HL-60/S4 treated with phorbol 12-myristate 13-acetate at 8.2 ng/mL for 4 days and 3 days (cell line): ENCODE results near the gene NT5DC4.
"Not testable (repeated sequence)": the region's sequence is repeated elsewhere in the genome, so short reads cannot be mapped to it uniquely, and the experiment has no call there.

Experiments
- in situ Hi-C: fragments of 300-500 bp; cut with MboI; formaldehyde crosslinking; loops from 2 replicates; pipeline ENCODE4 v1.15.0; 2022; ENCODE audit warnings: low sequenced_read_pairs

Gene NT5DC4

DNA sequence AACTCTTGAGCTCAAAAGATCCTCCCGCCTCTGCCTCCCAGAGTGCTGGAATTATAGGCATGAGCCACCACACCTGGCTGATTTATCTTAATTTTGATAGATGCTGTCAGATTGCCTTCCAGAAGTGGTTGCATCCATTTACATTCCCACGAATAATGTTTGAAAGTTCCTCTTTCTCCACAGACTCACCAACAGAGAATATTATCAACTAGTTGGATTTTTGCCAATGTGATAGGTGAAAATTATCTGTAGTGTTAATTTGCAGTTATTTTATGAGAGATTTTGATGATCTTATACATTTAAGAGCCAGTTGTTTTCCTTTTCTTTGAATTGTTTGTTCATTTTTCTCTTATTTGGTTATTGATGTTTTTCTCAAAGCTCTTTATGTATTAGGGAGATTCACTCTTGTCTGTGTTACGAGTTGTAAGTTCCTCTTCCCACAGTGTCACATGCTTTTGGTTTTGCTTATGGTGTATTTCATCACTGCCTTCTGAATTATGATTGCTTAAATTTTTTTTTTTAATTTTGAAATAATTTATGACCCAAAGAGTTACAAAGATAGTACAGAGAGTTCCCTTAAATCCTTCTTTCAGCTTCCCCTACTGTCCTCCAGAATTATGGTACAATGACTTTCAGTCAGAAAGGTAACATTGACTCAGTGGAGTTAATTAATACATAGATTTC is 20.7 kb upstream of the NT5DC4 start:
- in situ Hi-C loops: no loop called here

DNA sequence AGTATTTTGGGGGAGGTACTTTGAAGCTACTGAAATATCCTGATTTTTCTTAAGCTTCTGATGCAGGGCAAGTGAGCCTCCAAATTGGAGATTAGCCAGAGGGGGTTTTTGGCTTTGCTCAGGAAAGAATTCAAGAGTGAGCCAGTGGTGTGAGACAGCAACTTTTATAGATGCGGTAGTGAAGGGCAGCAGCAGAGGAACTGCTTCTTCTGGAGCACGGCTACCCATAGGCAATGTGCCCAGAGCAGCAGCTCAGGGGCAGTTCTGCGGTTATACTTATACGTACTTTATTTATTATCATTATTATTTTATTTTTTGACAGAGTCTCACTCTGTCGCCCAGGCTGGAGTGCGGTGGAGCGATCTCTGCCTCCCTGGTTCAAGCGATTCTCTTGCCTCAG is 19.8 kb upstream of the NT5DC4 start:
- in situ Hi-C loops: no loop called here

DNA sequence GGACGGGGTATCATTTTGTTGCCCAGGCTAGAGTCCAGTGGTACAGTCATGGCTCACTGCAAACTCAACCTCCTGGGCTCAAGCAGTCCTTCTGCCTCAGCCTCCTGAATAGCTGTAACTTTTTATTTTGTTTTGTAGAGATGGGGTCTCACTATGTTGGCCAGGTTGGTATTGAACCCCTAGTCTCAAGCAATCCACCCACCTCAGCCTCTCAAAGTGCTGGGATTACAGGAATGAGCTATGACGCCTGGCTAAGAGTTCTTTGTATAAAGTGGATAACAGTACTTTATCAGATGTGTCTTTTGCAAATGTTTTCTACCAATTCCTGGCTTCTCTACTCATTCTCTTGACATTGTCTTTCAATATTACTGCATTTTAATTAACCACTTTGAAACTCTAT is 17.1 kb upstream of the NT5DC4 start:
- in situ Hi-C loops: no loop called here

DNA sequence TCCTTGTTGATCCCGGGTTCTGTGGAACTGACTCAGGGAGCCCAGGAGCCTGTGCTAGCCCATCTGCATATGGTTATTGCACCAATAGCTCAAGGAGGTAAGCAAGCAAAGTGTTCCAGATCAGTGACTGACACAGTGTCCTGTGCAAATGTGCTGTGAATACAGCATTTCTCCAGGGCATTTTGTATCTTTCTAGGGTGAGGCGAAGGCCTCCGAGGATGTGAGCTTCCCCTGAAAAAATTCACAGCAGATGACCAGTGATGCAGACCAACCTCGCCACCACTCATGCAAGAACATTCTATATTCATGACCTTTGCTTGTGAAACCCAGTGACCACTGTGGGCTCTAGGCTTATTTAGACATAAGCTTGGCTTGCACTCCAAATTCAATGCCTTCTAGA is 15.2 kb upstream of the NT5DC4 start:
- in situ Hi-C loops: no loop called here

DNA sequence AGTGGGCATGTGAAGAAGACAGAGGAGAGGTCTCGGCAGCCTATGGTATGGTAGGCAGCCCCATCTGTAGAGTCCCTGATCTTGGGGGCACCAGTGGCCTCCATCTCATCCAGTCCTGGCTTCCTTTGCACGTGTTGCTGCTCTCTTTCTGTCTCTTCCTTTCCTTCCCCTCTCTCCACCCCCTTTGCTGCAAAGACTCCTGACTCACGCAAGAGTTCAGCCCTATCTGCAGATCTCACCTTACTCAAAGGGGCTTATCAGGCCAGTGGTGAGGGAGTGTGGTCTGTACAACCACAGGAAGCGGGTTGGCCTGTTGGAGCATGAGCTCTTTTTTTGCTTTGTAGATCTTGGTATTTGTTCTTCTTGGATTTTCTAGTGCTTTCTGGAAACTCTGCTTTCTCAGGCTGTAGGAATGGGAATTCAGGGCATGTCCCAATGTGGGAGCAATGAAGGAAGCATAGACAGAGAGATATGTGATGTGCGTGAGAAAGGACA is 14.6 kb upstream of the NT5DC4 start:
- in situ Hi-C loops: no loop called here

DNA sequence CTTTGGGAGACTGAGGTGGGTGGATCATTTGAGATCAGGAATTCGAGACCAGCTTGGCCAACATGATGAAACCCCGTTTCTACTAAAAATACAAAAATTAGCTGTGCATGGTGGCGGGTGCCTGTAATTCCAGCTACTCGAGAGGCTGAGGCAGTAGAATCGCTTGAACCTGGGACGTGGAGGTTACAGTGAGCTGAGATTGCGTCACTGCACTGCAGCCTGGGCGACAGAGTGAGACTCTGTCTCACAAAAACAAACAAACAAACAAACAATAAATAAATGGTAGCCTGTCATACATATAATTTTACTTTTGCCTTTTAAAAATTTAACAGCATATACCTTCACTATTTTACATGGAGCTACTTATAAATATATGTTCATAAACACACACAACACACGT is 13.9 kb upstream of the NT5DC4 start:
- in situ Hi-C loops: not testable (repeated sequence)

DNA sequence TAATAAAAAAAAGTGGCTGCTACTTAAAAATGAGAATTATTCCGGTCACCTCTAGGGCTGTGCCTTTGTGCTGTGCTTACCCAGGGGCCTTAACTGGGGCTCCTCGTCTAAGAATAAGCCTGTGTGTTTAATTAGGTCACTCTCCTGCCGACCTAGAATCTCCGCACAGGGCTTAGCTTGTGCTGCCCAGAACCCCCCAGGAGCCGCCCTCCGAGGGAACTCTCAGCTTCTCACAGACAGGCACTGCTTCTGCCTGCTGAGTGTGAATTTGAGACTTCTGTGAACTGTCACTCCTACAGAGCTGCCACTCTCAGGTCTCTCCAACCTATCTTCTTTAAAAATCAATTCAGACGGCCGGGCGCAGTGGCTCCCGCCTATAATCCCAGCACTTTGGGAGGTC is 11.9 kb upstream of the NT5DC4 start:
- in situ Hi-C loops: no loop called here

DNA sequence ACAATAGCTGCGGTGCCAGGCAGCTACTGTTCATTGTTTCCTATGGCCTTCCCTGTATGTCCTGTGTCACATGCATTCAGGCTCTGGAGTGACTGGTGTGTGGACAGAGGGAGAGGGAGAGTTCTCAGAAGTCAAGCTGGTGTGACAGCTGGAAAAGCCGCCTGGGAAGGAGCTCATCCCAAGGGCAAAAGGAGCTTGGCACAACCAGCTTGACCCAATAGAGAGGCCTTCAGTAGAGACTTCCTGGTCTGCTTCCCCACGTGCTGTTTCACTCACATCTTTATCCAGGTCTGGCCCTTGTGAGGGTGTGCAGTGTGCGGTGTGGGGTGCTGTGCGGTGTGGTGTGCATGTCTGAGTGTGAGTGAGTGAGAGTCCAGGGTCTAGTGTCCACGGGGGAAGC is 11.1 kb upstream of the NT5DC4 start:
- in situ Hi-C loops: no loop called here

DNA sequence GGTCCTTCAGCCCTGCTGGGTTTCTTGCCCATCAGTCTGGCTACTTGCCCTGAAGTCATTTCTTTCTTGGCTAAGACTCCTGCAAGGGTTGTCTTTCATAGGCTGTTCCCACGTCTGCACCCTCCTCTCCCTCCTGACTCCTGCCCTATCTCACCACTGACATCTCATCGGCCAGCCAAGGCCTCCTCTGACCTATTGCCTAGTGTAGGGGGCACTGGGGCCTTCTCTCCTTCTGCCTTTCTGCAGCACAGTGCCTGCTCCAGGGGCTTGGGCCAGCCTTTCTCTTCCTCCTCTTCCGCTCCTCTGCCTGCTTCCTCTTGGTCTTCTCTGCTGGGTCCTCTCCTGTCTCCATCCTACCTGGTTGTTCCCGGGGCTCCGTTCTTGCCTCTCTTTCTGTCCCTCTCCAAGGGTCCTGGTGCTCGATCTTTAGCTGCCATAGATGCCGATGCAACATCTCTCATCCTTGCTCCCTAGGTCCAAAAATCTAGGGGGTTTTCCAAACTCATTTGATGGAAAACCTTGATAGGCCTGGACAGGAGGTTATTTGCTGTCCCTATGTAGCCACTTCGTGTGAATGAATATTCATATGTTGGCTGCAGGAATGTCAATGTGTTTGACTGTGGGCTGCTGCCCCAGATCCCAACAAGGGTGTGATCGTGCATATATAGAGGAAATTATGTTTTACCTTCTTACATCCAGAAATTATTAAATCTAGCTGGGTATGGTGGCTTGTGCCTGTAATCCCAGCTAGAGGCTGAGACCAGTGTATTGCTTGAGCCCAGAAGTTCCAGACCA is 9.7 kb upstream of the NT5DC4 start:
- in situ Hi-C loops: no loop called here

DNA sequence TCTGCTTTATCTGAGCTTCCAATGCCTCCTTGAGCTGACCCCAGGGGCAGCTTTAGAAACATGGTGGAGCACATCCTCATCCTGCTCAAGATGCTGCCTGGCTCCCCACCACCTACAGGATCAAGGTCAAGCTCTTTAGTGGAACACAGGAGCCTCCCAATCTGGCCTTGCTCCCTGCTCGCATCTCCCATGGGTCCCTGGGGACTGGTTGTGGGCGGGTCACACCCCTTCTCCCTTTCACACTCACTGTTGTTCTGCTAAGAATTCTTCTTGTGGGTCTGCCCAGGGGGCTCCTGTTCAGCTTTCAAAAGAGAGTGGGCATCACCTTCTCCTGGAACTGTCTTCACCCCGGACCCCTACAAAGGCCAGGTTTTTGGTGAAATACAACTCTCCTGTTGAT is 8.4 kb upstream of the NT5DC4 start:
- in situ Hi-C loops: no loop called here

DNA sequence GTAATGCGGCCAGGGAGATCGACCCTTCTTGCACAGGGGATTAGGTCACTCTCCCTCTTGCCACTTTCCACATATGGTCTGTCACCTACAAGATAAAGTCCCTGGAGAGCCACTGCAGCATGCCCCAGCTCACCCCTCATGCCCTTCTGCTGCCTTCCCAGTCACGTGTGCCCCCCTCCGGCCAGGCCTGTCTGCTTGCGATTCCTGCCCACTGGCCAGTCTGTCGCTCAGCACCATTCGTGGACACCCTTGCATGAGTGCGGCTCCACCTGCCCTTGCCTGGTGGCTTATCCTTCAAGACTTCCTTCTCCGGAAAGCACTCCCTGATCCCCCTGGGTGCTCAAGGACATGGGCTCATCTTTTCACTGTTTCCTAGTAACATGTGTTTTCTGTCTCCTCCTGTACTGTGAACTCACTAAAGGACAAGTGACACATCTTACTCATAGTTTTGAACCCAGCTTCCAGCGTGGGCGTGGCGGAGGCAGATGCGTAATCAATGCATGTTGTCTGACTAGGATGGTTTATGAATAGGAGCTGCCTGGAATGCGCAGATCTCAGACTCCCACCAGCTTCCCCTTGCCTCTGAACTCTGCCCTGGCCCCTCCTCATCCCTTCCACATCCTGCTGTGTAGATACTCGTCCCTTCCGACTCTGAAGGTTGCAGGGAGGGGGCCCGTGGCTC is 7.8 kb upstream of the NT5DC4 start:
- in situ Hi-C loops: no loop called here

DNA sequence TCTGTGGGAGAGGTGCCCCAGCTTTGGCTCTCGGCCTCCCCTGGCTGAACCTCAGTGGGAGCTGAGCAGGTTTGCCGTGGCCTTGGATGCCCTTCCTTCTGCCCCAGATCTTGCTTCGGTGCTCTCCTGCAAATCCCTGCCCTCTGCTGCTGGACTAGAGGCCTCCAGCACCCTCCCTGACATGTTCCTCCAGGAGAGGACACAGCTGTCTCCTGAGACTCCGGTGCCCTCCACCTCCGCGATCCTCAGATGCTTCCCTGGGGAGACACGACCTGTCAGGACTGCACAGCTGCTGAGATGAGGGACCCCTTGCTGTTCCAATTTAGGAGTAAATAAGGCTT is 7.3 kb upstream of the NT5DC4 start:
- in situ Hi-C loops: no loop called here

DNA sequence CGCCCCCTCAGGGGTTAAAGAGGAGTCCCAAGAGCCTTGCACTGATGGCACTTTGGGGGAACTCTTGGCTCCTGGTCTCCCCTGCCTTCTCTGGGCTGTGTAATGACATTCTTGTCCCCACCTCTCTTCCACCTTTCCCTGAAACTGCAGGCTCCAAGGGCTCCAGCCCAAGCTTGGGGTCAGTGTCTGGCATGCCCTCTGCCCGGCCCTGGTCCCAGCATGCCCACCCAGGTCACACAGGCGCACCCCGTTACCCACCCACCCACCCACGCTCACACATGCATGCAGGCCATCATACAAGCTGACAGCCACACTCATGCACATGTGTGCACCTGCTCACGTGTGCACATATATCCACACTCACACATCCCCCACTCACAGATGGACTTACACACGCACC is 6.9 kb upstream of the NT5DC4 start:
- in situ Hi-C loops: no loop called here

DNA sequence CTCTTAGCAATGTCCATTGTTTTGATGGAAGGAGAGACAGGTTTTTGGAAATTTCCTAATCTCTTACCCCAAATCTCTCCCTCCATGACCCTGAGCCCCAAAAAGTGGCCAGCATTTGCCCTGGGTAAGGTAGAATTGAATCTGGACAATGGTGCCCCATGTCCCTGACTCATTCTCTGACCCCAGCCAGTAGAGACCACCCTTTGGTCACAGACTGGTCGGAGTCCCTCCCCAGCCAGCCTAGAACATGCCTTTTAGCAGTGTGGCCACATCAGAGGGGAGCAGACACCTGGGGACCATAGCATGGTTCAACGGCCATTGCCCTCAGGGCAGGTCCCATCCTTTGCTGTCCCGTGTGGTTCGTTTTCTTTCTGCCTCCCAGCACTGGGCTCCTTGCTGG is 6.5 kb upstream of the NT5DC4 start:
- in situ Hi-C loops: no loop called here

DNA sequence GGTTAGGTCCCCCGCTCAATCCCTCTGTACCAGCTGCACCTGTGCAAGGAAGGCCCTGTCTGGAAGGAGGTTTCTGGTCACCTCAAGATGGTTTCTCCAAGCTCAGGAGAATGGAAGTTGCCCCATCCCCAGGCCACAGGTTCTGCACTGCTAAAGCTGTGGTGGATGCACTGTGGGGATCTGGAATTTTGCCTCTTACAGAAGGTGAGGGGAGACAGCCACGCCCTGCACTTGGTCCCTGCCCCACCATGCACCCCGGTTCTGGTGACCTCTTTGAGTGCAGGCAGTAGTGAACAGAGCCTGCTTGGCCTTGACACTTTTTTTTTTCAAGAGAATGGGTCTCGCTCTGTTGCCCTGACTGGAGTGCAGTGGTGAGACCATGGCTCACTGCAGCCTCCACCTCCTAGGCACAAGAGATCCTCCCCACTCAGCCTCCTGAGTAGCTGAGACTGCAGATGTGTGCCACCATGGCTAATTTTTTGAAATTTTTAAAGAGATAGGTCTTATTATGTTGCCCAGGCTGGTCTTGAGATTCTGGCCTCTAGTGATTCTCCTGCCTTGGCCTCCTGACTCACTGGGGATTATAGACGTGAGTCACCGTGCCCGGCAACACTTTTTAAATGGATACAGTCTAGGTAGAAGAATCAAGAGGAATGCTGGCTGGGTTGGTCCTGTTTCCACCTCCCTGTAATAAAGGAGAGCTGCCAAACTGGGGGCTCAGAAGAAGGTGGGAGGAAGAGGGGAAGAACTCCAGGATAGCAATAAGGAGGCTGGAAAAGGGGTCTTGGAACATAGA is 5.8 kb upstream of the NT5DC4 start:
- in situ Hi-C loops: no loop called here

DNA sequence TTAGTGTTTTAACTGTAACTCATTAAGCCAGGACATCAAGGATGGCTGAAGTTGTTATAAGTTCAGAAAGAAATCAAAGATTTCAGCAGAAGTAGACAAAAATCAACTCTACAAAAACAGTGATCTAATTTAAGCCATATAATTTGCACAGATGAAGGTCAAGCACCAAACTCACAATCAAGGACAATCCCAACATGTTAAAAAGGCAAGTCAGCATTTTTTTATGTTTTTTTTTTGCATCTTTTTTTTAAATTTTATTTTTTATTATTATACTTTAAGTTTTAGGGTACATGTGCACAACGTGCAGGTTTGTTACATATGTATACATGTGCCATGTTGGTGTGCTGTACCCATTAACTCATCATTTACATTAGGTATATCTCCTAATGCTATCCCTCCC is 4.7 kb upstream of the NT5DC4 start:
- in situ Hi-C loops: not testable (repeated sequence)

DNA sequence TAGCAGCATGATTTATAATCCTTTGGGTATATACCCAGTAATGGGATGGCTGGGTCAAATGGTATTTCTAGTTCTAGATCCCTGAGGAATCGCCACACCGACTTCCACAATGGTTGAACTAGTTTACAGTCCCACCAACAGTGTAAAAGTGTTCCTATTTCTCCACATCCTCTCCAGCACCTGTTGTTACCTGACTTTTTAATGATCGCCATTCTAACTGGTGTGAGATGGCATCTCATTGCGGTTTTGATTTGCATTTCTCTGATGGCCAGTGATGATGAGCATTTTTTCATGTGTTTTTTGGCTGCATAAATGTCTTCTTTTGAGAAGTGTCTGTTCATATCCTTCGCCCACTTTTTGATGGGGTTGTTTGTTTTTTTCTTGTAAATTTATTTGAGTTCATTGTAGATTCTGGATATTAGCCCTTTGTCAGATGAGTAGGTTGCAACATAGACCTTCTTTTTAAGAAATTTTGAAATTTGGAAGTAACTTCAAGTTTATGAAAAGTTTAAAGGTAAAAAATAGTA is 3.9 kb upstream of the NT5DC4 start:
- in situ Hi-C loops: not testable (repeated sequence)

DNA sequence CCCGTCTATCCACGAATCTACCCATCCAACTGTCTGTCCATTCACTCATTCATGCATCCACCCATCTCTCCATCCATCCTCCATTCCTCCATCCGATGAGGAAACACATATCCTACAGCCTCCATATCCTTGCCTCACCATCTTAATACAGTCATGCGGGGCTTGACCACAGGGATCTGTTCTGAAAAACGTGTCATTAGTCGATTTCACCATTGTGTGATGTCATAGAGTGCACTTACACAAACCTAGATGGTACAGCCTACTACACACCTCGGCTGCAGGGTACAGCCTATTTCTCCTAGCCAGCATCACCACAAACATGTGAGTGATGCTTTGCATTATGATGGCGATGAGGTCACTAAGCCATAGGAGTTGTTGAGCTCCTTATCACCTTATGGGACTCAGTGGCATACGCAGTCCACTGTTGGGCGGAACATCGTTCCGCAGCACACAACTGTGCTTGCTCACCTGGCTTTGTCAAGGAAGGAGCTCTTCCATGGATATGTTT is 1.9 kb upstream of the NT5DC4 start:
- in situ Hi-C loops: no loop called here

DNA sequence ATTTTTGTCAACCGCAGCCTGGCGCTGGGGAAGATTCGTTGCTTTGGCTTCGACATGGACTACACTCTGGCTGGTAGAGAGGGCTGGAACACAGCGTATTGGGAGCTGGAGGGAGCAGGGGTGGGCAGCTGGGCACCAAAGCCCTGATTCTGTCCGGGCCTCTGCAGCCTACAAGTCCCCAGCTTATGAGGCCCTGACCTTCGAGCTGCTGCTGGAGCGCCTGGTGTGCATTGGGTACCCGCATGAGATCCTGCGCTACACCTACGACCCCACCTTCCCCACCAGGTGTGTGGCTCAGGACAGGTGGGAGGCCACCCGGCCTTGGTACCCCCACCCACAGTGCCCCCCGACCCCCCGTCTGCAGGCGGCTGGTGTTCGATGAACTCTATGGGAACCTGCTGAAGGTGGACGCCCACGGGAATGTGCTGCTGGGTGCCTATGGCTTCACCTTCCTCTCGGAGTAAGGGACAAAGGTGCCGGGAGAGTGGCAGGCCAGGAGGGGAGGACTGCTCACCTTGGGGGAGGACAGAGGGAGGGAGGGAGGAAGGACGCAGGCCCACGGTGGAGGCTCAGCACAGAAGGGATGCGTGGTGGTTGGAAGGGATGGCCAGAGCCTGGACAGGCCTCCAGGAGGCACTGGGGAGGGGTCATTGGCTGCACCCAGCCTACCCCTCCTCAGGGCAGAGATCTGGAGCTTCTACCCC is 1.2 kb downstream of the NT5DC4 start:
- in situ Hi-C loops: no loop called here
